HUES6 (cell line): ENCODE results near the gene B4GALT5.
A peak's percentile ranks its signal among the peaks of the same experiment; 100 is the strongest.
"Not testable (repeated sequence)": the region's sequence is repeated elsewhere in the genome, so short reads cannot be mapped to it uniquely, and the experiment has no call there.

Experiments used
- H3K27ac ChIP-seq: 2 replicates; pipeline ENCODE4 v1.7.0; 2013; ENCODE audit warnings: low read depth, mild to moderate bottlenecking, low read length, inconsistent platforms
- H3K27me3 ChIP-seq: 2 replicates; pipeline ENCODE4 v1.6.1; 2013; ENCODE audit warnings: low read length; ENCODE audit not compliant: control insufficient read depth, insufficient read depth
- H3K36me3 ChIP-seq: 2 replicates; pipeline ENCODE4 v1.6.1; 2013; ENCODE audit warnings: low read length; ENCODE audit not compliant: control insufficient read depth, insufficient read depth
- H3K4me1 ChIP-seq: 2 replicates; pipeline ENCODE4 v1.6.1; 2013; ENCODE audit warnings: low read length; ENCODE audit not compliant: control insufficient read depth, insufficient read depth
- H3K4me3 ChIP-seq: 2 replicates; pipeline ENCODE4 v1.5.1; 2013; ENCODE audit warnings: low read depth, low read length
- H3K9ac ChIP-seq: one replicate; pipeline ENCODE4 v1.6.1; 2013; ENCODE audit warnings: mild to moderate bottlenecking, low read length
- H3K9me3 ChIP-seq: 2 replicates; pipeline ENCODE4 v1.6.1; 2013; ENCODE audit warnings: low read depth, low read length; ENCODE audit not compliant: control insufficient read depth, insufficient read depth

B4GALT5 gene

DNA sequence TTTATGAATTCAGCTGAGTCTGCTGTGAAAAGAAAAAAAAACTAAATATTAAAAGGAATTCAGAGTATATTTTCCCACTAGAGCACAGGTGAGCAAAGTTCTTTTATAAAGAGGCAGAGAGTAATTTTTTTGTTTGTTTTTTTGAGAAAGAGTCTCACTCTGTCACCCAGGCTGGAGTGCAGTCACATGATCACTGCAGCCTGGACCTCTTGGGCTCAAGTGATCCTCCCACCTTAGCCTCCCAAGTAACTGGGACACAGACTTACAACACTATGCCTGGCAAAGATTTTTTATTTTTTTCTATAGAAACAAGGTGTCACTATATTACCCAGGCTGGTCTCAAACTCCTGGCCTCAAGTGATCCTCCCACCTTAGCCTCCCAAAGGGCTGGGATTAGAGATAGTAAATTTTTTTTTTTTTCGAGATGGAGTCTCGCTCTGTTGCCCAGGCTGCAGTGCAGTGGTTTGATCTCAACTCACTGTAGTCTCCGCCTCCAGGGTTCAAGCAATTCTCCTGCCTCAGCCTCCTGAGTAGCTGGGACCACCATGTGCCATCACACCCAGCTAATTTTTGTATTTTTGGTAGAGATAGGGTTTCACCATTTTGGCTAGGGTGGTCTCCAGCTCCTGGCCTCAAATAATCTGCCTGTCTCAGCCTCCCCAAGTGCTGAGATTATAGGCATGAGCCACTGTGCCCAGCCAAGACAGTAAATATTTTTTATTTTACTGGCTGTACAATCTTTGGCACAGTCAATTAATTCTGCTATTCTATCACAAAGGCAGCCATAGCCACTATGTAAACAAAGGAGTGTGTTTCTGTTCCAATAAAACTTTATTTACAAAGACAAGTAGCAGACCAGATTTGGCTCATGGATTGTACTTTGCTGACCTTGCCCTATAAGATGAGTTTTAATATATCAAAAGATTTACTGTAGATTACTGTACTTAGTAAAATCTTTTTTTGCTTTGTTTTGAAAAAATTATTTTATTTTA, 14.5 kb upstream of the B4GALT5 start:
- no peaks in the 10 kb centered on the region for H3K27me3 ChIP-seq
- no peak overlapping the region for H3K4me3 ChIP-seq
- H3K9me3 ChIP-seq = peaks cover 3% of the 10 kb centered on the region; the same call in 1 of the 2 replicates
- no peak overlapping the region for H3K27ac ChIP-seq
- no peak overlapping the region for H3K9ac ChIP-seq
- no peaks in the 10 kb centered on the region for H3K36me3 ChIP-seq
- peaks cover 8% of the 10 kb centered on the region; the same call in 1 of the 2 replicates for H3K4me1 ChIP-seq

DNA sequence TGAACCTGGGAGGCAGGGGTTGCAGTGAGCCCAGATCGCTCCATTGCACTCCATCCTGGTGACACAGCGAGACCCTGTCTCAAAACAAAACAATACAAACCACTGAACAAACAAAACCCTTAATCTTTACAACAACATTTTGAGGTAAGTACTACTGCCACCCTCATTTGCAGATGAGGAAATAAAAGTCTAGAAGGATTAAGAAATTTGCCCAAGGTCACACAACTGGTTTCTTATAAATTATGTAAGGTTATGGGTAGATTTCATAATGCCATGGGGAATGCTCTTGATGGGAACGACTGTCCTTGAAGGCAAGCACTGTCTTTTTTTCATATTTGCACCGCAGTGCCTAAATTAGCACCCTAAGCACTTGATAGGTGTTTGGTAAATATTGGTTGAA, 13.8 kb upstream of the B4GALT5 start:
- Histone ChIP-seq H3K4me3 (no peak overlapping the region), H3K4me1 (peaks cover 8% of the 10 kb centered on the region; the same call in 1 of the 2 replicates), H3K27ac (no peak overlapping the region), H3K9ac (no peak overlapping the region), H3K9me3 (peaks cover 3% of the 10 kb centered on the region; the same call in 1 of the 2 replicates), H3K36me3 (no peaks in the 10 kb centered on the region), H3K27me3 (no peaks in the 10 kb centered on the region)

DNA sequence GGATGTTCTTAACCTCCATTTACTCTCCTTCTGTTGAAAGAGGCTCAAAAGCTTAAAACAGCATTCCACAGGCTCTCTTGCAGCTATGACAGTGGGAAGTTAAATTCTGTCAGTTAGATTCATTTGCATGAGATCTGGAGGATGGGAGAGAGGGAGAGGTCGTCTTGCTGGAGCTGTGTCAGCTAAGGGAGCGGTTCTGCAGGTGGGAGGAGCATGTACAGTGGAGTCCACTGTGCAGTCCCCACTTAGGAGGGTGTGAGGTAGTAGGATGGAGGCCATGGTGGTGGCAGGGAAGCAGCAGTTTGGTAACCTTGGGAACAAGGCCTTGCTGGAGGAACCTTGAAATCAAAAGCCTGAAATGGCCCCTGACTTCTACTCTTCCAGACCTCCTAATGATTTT, 12.0 kb upstream of the B4GALT5 start:
- peaks cover 8% of the 10 kb centered on the region; the same call in 1 of the 2 replicates for H3K4me1 ChIP-seq
- no peaks in the 10 kb centered on the region for H3K36me3 ChIP-seq
- no peak overlapping the region for H3K4me3 ChIP-seq
- H3K27me3 ChIP-seq = no peaks in the 10 kb centered on the region
- H3K9ac ChIP-seq = no peak overlapping the region
- no peak overlapping the region for H3K27ac ChIP-seq
- H3K9me3 ChIP-seq = peaks cover 3% of the 10 kb centered on the region; the same call in 1 of the 2 replicates

DNA sequence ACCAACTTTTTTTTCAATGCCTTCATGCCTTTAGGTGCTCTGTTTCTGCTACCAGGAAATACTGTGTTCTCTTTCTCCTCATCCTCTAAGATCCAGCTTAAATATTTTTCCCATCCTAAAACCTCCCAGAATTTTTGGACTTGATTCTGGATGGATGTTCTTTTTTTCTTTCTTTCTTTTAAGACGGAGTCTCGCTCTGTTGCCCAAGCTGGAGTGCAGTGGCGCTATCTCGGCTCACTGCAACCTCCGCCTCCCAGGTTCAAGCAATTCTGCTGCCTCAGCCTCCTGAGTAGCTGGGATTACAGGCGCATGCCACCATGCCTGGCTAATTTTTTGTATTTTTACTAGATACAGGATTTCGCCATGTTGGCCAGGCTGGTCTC, 11.5 kb upstream of the B4GALT5 start:
- H3K27me3 ChIP-seq, H3K36me3 ChIP-seq, H3K27ac ChIP-seq, H3K4me3 ChIP-seq, H3K9ac ChIP-seq, H3K9me3 ChIP-seq, H3K4me1 ChIP-seq: not testable (repeated sequence)

DNA sequence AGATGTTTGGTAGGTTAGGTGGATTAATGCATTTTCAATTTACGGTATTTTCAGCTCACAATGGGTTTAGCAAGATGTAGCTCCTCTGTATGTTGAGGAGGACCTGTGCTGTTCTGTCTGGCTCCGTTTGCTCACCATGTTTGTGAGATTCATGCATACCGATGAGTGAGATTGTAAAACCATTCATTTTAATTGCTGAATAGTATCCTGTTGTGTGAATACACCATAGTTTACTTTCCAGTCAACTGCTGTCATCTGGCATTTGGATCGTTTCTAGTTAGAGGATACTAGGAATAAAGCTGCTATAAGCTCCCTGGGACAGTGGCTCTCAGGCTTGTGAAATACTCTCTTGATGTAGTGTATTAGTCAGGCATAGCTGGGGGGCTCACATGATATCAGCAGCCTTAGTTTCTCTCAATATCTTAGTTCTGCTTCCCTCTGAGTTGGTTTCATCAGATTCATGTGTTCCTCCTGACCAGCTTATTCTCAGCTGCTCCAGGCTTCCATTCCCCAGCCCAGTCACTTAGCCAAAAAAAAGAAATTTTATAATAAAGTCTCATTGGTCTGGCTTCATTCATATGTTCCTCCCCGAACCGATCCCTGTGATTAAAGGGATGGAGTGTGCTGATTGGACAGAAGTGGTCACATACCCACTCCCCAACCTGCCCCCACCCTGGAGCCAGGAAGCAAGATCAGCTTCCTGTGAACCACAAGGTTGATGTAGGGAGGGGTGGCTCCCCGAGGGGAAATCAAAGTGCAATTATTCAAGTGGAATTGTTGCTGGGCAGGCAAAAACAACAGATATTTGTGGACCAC, 10.9 kb upstream of the B4GALT5 start:
- H3K4me1 ChIP-seq = peaks cover 8% of the 10 kb centered on the region; the same call in 1 of the 2 replicates
- H3K4me3 ChIP-seq = no peak overlapping the region
- no peak overlapping the region for H3K27ac ChIP-seq
- no peaks in the 10 kb centered on the region for H3K27me3 ChIP-seq
- no peaks in the 10 kb centered on the region for H3K36me3 ChIP-seq
- H3K9me3 ChIP-seq = peaks cover 3% of the 10 kb centered on the region; the same call in 1 of the 2 replicates
- no peak overlapping the region for H3K9ac ChIP-seq

DNA sequence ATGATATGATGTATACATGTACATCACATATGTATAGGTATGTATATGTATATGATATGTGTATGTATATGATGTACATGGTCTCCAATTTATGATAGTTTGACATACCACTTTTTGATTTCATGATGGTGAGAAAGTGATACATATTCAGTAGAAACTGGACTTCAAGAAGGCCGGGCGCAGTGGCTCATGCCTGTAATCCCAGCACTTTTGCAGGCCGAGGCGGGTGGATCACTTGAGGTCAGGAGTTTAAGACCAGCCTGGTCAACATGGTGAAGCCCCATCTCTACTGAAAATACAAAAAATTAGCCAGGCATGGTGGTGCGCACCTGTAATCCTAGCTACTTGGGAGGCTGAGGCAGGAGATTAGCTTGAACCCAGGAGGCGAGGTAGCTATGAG, 10.1 kb upstream of the B4GALT5 start:
- H3K4me1 ChIP-seq, H3K36me3 ChIP-seq, H3K4me3 ChIP-seq, H3K9ac ChIP-seq, H3K27me3 ChIP-seq, H3K9me3 ChIP-seq, H3K27ac ChIP-seq: not testable (repeated sequence)

DNA sequence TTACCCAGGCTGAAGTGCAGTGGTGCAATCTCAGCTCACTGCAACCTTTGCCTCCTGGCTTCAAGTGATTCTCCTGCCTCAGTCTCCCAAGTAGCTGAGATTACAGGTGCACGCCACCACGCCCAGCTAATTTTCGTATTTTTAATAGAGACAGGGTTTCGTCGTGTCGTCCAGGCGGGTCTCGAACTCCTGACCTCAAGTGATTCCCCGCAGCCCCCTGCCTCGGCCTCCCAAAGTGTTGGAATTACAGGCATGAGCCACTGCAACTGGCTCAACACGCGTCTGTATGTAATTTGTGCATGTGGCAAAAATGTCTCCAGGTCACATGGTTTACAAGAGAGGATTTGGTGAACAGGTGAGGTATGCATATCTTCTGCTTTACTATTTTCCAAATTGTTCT, 7.6 kb upstream of the B4GALT5 start:
- H3K27ac ChIP-seq, H3K9me3 ChIP-seq, H3K4me3 ChIP-seq, H3K36me3 ChIP-seq, H3K4me1 ChIP-seq, H3K27me3 ChIP-seq, H3K9ac ChIP-seq: not testable (repeated sequence)

DNA sequence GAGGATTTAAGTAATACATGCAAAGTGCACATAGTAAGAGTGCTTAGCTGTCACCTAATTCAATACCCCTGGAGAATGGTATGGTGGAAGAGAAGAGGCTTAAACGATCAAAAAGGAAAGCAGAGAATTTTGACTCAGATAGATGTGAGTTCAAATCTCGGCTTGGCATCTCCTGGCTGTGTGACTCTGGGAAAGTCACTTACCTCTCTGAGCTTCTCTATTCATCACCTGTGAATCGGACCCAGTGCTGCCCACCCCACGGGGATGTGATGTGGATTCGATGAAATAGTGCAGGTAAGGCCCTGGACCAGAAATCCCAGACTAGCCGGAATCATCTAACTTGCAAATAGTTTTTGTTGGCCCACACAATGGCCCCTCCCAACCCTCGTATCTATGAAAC, 1.8 kb upstream of the B4GALT5 start:
- Histone ChIP-seq H3K4me3 (no peak overlapping the region), H3K4me1 (peaks cover 11% of the 10 kb centered on the region), H3K9me3 (no peaks in the 10 kb centered on the region), H3K36me3 (no peaks in the 10 kb centered on the region), H3K27ac (no peak overlapping the region), H3K9ac (no peak overlapping the region), H3K27me3 (no peaks in the 10 kb centered on the region)

DNA sequence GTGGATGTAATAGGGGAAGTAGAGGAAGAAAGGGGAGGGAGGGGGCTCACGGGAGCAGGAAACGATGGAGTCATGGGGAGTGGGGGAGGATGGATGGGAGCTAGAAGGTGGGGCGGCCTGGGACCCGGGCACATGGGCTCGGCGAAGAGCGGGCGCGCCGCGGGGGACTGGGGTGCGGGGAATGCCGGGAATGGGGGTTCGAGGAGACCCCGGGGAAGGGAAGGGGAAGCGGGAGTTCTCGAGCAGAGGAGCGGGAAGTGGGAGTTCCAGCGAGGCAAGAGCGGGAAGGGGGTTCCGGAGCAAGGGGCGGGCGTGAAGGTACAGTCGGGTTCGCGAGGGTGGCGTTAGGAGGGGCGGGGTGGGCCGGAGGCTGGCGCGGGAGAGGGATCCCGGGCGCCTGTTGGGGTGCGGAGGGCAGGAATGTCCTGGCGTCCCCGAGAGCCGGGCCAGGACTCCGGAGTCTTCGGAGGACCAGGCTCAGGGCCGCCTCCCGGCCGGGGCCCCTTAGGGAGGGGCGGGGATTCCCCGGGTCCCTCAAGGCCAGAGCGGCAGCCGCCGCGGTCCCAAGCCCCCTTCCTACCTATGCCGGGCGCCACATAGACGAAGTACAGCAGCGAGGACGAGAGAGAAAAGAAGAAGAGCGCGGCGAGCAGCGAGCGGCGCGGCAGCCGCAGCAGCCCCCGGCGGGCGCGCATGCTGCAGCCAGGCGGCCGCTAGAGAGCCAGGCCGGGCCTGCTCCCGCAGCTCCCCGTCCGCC, 504 bp downstream of the B4GALT5 start:
- Histone ChIP-seq H3K4me1 (peaks cover 14% of the 10 kb centered on the region), H3K27me3 (no peaks in the 10 kb centered on the region), H3K9me3 (no peaks in the 10 kb centered on the region), H3K4me3 (peak overlapping the region; percentile 82), H3K36me3 (no peaks in the 10 kb centered on the region), H3K9ac (peak overlapping the region; percentile 90), H3K27ac (peak overlapping the region; percentile 59; the same call in 1 of the 2 replicates)

DNA sequence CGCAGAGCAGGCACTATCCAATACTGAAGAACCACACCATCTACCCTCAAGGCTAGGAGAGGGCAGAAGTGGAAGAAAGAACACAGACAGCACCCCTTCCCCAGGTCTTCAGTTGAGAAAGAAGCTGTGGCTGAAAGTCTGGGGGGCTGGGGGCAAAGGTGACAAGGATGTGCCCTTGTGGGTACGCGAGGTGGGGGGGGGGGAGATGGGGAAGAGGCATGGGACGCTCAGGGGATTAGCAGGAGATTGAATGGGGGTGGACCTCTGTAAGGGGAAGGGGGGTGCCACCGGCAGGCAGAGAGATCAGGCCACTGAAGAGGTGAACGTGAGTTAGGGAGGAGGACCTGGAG, 1.1 kb downstream of the B4GALT5 start:
- H3K4me3 ChIP-seq = peak overlapping the region; percentile 82
- no peaks in the 10 kb centered on the region for H3K9me3 ChIP-seq
- no peaks in the 10 kb centered on the region for H3K36me3 ChIP-seq
- peak overlapping the region; percentile 90 for H3K9ac ChIP-seq
- H3K27ac ChIP-seq = 0 out of 2 replicates have a peak overlapping the region, but pooled peaks have one; percentile 59
- H3K27me3 ChIP-seq = no peaks in the 10 kb centered on the region
- H3K4me1 ChIP-seq = peaks cover 14% of the 10 kb centered on the region
